ENCODE measurements around the gene NFIA.

Gene NFIA

GRCh38 chr1:61397935-61398334, 315.6 kb downstream of the NFIA start:
- Histone ChIP-seq H3K4me3 (ENCODE audit: low read length, poor library complexity, severe bottlenecking) (no peak overlapping the region), H3K4me1 (ENCODE audit: insufficient read depth, low read length, poor library complexity, severe bottlenecking) (no peaks in the 10 kb centered on the region), H3K9ac (ENCODE audit: low read depth, low read length, poor library complexity, severe bottlenecking) (no peak overlapping the region)

GRCh38 chr1:61399199-61399598, 316.8 kb downstream of the NFIA start:
- no peaks in the 10 kb centered on the region for H3K9me3 ChIP-seq (ENCODE audit: insufficient read depth, low read depth, low read length)
- TF ChIP-seq, protein P1, sequence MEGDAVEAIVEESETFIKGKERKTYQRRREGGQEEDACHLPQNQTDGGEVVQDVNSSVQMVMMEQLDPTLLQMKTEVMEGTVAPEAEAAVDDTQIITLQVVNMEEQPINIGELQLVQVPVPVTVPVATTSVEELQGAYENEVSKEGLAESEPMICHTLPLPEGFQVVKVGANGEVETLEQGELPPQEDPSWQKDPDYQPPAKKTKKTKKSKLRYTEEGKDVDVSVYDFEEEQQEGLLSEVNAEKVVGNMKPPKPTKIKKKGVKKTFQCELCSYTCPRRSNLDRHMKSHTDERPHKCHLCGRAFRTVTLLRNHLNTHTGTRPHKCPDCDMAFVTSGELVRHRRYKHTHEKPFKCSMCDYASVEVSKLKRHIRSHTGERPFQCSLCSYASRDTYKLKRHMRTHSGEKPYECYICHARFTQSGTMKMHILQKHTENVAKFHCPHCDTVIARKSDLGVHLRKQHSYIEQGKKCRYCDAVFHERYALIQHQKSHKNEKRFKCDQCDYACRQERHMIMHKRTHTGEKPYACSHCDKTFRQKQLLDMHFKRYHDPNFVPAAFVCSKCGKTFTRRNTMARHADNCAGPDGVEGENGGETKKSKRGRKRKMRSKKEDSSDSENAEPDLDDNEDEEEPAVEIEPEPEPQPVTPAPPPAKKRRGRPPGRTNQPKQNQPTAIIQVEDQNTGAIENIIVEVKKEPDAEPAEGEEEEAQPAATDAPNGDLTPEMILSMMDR (conservative IDR thresholded peaks at IDR 0.05; ENCODE audit: low read length) = no peak
- H3K27me3 ChIP-seq (ENCODE audit: insufficient read depth, low read length, poor library complexity, severe bottlenecking) = no peaks in the 10 kb centered on the region
- H3F3A ChIP-seq (ENCODE audit: low read depth) = no peaks in the 10 kb centered on the region
- H3K4me2 ChIP-seq (ENCODE audit: low read depth, low read length, poor library complexity, severe bottlenecking) = no peak overlapping the region
- no peaks in the 10 kb centered on the region for H3K9me2 ChIP-seq (replicated peaks; ENCODE audit: low read depth, low read length)
- no peak overlapping the region for H2AFZ ChIP-seq (ENCODE audit: low read length)
- no peak overlapping the region for H3K4me3 ChIP-seq (ENCODE audit: low read length, poor library complexity, severe bottlenecking)
- H3K79me2 ChIP-seq (ENCODE audit: insufficient read depth, low read length) = no peaks in the 10 kb centered on the region
- H4K20me1 ChIP-seq (ENCODE audit: insufficient read depth, low read length, poor library complexity, severe bottlenecking) = no peaks in the 10 kb centered on the region
- no peaks in the 10 kb centered on the region for H3K36me3 ChIP-seq (ENCODE audit: insufficient read depth, low read length)
- H3K9ac ChIP-seq (ENCODE audit: low read depth, low read length, poor library complexity, severe bottlenecking) = no peak overlapping the region
- no peaks in the 10 kb centered on the region for H3K4me1 ChIP-seq (ENCODE audit: insufficient read depth, low read length, poor library complexity, severe bottlenecking)

More at GRCh38 chr1:61397935-61398334, 315.6 kb downstream of the NFIA start:
- Histone ChIP-seq H3K79me2 (ENCODE audit: insufficient read depth, low read length) (no peaks in the 10 kb centered on the region), H3K36me3 (ENCODE audit: insufficient read depth, low read length) (no peaks in the 10 kb centered on the region), H4K20me1 (ENCODE audit: insufficient read depth, low read length, poor library complexity, severe bottlenecking) (no peaks in the 10 kb centered on the region), H3K27me3 (ENCODE audit: insufficient read depth, low read length, poor library complexity, severe bottlenecking) (no peaks in the 10 kb centered on the region), H2AFZ (ENCODE audit: low read length) (no peak overlapping the region), H3K4me2 (ENCODE audit: low read depth, low read length, poor library complexity, severe bottlenecking) (no peak overlapping the region), H3K9me3 (ENCODE audit: insufficient read depth, low read depth, low read length) (no peaks in the 10 kb centered on the region), H3F3A (ENCODE audit: low read depth) (no peaks in the 10 kb centered on the region), H3K9me2 (replicated peaks; ENCODE audit: low read depth, low read length) (no peaks in the 10 kb centered on the region)
- TF ChIP-seq, protein P1 (conservative IDR thresholded peaks at IDR 0.05; ENCODE audit: low read length) = no peak
- no peak for TF ChIP-seq EZH2phosphoT487 (IDR thresholded peaks at IDR 0.05; ENCODE audit: borderline replicate concordance)

DNA sequence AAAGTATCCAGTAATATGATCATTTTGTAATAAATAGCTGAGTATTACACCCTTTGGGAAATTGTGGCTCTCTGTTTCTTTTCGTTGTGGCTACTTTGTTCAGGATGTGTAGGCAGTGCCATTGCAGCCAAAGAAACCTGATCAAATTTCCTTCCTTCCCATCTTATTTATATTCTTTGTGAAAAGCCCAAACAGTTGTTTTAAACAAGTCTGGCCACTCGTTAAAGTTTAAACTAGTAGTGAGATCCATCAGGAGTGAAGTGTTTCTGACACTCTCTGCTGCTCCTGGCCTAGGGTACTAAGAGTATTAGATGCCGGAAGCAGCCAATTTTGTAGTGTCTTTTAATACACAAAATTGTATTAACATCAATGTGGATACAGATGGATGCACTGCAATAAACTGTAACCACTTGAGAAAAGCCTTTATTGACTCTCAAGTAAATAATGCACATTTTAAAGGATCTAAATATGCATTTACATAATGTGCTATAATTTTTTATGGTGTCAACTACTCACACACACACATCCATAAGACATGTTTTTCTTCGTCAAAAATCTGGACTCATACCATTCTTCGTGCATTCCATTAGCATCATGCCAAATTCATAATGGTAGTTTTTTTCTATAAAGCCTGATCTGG, 317.9 kb downstream of the NFIA start:
- Histone ChIP-seq H3K36me3 (ENCODE audit: insufficient read depth, low read length) (no peaks in the 10 kb centered on the region), H3K4me2 (ENCODE audit: low read depth, low read length, poor library complexity, severe bottlenecking) (no peak overlapping the region), H3K9me2 (replicated peaks; ENCODE audit: low read depth, low read length) (no peaks in the 10 kb centered on the region), H3K79me2 (ENCODE audit: insufficient read depth, low read length) (no peaks in the 10 kb centered on the region), H3K27me3 (ENCODE audit: insufficient read depth, low read length, poor library complexity, severe bottlenecking) (no peaks in the 10 kb centered on the region), H3K9me3 (ENCODE audit: insufficient read depth, low read depth, low read length) (no peaks in the 10 kb centered on the region), H3K4me1 (ENCODE audit: insufficient read depth, low read length, poor library complexity, severe bottlenecking) (no peaks in the 10 kb centered on the region), H3K4me3 (ENCODE audit: low read length, poor library complexity, severe bottlenecking) (no peak overlapping the region), H4K20me1 (ENCODE audit: insufficient read depth, low read length, poor library complexity, severe bottlenecking) (no peaks in the 10 kb centered on the region), H3F3A (ENCODE audit: low read depth) (no peaks in the 10 kb centered on the region), H2AFZ (ENCODE audit: low read length) (no peak overlapping the region), H3K9ac (ENCODE audit: low read depth, low read length, poor library complexity, severe bottlenecking) (no peak overlapping the region)
- TF ChIP-seq EZH2phosphoT487 (IDR thresholded peaks at IDR 0.05; ENCODE audit: borderline replicate concordance) = no peak
- TF ChIP-seq, protein P1 (conservative IDR thresholded peaks at IDR 0.05; ENCODE audit: low read length) = no peak

Data from Loucy (cell line).